ENCODE measurements around the gene BRI3.
"Not testable (repeated sequence)": the region's sequence is repeated elsewhere in the genome, so short reads cannot be mapped to it uniquely, and the experiment has no call there.

BRI3 gene

DNA sequence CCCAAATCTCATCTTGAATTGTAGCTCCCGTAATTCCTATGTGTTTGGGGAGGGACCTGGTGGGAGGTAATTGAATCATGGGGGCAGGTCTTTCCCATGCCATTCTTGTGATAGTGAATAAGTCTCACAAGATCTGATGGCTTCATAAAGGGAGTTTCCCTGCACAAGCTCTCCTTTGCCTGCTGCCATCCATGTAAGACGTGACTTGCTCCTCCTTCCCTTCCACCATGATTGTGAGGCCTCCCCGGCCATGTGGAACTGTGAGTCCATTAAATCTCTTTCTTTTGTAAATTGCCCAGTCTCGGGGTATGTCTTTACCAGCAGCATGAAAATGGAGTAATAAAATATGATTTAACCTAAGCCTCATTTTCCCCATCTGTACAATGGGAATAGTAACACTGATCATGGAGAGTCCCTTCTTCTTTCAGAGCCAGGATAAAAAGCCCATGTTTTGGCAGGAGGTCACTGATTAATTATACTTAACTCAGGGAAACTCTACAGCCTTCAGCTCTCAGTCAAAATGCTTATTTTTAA, 34.6 kb downstream of the BRI3 start:
- DNase-seq = not testable (repeated sequence)

DNA sequence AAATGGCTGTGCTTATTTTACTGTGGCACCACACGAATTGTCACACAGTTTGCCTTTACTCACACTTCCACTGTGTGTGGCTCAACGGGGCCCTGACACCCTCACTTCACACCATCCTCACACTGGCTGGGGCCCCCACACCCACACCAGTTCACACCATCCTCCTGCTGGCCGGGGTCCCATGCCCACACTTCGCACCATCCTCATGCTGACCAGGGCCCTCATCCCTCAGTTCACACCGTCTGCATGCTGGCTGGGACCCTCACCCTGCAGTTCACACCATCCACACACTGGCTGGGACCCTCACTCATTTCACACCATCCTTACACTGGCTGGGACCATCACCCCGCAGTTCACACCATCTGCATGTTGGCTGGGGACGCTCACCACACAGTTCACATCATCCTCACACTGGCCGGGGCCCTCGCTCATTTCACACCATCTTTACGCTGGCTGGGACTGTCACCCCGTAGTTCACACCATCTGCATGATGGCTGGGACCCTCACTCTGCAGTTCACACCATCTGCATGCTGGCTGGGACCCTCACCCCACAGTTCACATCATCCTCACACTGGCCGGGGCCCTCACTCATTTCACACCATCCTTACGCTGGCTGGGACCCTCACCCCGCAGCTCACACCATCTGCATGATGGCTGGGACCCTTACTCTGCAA, 36.0 kb downstream of the BRI3 start:
- DNase-seq = no peak

DNA sequence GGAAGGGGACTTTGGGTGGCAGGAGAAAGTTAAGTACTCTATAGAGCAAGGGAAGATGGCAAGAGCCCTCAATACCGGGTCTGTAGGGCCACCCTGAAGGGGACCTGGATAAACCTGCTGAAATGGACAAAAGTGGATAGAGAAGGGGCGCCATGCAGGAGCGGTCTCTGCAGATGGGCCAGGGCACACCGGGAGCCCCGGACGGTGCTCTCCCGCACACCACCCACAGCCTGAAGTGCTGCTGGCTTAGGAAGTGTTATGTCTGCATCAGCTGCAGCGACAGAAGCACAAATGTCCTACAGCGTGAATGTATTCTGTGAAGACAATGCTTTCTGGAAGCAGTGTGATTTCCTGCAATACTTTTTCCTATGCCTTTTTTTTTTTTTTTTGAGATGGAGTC, 37.7 kb downstream of the BRI3 start:
- no peak for DNase-seq

DNA sequence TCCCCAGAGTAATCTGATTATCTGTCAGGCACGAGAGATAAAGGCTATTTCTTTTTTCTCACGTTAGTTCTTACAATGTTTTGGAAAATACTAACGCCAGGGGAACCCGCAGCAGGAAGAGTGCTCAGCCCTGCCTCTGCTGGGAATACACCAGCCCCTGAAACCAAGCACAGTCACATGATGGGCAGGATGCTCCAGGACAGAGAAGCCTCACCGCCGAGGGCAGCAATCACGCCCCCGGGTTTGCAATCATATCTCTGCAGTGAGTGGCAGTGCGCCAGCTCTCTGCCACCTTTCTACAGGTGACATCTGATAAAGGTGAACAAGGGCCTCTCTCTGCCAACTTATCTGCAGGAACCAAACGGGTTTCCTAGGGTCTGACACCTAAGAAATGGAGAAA, 39.8 kb downstream of the BRI3 start:
- DNase-seq = no peak

DNA sequence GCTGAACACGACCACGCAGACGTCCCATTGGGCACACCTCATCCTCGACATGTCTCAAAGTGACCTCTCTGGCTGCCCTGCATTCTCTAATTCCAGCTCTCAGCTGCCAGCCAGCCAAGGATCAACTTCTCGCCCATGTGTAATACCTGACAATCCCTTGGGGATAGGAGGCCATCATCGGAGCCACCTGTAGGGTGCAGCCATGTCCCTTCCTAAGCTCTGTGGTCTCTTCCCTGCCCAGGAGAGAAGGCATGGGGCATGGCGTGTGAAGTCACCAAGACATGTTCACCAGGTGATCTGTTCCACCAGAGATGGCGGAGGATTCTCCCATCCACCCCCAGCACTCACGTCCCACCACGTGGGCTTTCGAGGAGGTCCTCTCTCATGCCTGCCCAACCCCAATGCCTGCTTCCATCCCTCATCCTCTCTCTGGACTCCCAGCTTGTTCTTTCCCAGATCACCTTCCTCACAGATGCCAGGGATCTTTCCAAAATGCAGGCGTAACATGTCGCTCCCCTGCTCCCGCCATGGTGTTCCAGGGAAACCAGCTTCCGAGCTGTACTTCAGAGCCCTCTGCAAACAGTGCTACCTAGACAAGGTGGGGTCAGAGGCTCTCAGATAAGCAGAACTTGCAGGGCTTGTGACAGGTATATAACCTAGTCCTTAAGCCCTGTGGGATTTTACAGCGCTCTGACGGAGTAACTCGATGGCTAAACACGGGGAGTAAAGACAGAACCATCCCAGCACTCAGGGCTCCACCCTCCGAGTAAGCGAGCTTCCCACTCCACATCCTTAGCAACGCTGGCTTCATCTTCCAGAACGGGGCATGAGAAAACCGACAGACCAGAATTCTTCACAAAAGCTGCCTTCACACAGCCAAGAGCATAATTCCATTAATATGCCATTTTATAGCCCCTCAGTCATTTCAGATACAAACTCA, 41.1 kb downstream of the BRI3 start:
- no peak for DNase-seq

DNA sequence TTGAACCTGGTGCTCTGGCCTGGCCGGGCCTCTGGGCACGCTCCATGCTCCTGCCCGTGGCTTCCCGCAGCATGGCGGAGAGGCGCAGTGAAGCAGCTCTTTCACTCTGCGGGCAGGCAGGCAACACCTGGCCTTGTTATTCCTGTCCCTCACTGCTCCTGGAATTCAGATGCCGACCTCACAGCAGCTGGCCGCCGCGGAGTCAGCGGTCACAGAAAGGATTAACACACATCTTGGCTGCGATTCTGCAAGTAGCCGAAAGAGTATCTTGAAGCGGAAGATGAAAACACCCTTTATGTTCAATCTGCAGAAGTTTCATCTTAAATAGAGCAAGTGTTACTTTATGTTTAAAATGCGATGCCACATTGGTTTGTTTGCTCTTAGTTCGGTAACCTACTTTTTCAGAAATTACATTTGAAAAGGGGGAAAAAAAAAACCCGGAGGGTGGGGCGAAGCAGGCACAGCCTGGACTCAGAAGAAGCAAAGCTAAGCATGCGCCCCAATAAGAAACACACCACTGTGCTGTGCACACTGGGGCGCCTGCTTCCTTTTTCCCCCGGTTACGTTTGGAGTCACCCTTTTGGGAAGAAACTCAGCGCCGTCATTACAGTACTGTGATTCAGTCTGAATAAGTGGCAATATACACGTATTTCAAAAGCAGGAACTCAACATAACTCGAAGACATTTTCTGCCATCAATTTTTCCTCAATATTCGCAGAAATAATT, 42.3 kb downstream of the BRI3 start:
- no peak for DNase-seq

DNA sequence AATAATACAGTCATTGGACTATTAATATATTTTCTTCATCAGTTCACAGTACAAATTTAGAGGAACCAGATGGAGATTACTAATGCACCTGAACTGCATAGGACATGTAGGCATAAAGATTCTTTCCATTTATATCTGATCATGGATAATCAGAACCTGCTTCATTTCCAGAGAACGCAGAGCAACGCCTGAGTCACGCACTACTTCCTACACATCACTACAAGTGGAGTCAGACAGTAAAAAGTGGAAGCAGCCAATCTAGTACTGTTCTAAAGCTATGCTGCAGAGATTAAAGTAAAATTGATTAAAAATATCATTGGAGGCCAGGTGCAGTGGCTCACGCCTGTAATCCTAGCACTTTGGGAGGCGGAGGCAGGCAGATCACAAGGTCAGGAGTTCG, 43.3 kb downstream of the BRI3 start:
- DNase-seq = no peak

DNA sequence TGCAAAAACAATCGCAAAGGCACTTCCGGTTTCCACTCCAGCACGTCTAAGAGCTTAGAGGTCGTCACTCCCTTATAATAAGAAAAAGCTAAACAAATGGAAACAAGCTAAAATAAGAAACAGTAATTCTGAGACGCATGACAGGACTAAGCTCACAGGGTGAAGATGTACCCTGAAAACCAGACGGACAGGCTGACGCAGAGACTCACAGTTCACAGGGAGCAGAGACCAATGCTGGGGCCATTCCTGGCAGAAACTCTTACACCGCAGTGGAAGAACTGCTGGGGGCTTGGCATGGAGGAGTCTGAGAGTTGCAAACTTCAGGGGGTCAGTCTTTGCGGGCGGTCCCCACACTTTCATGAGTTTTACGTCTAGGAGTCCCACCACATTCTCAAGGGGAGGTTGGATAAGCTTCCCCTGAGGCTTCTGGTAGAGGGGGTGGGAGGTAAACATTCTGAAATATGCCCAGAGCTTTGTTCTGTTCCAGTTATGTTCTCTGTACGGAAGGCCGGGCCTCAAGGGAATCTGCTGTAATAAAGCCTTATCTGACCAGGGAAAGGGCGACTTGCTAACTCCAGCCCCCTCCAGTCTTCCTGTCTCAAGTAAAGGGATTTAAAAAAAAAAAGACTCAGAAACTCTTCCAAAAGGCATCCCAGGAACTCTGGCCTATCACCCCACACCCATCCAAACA, 47.8 kb downstream of the BRI3 start:
- no peak for DNase-seq

DNA sequence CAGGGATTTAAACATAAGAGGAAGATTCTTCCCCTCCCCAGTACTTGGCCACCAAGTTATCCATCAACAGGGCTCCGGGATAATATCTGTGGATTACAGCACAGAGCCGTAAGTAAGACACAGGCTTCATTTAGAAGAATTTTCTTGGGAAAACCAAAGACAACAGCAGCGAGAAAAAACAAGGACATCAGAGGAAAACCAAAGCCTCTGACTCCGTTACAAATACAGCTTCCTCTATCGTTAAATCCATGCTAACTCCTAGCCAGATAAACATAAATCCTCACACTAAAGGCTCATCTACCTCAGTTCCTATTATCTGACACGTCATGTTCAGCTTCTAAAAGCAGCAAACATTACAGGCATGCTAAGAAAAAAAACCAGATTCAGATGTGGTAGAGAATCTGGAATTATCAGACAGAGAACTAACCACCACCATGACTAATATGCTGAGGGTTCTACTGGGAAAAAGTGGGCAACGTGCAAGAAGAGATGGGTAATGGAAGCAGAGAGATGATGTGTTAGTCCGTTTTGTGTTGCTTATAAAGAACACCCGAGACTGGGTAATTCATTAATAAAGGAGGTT, 48.4 kb downstream of the BRI3 start:
- DNase-seq = no peak

DNA sequence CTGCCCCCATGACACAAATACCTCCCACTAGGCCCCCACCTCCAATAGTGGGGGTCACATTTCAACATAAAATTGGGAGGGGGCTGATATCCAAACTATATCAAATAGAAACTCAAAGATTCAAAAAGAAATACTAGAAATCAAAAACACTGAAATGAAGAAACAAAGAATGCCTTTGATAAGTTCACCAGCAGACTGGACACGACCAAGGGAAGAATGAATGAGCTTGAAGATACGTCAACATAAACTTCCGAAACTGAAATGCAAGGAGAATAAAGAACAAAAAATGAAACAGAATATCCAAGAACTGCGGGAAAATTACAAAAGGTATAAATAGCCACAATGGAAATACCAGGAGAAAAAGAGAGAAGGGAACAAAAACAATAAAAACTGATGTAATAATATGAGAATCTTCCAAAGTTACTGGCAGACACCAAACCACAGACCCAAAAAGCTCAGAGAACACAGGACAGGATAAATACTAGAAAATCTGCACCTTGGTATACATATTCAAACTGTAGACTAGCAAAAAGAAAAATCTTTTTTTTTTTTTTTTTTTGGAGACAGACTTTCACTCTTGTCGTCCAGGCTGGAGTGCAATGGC, 49.5 kb downstream of the BRI3 start:
- DNase-seq = no peak

DNA sequence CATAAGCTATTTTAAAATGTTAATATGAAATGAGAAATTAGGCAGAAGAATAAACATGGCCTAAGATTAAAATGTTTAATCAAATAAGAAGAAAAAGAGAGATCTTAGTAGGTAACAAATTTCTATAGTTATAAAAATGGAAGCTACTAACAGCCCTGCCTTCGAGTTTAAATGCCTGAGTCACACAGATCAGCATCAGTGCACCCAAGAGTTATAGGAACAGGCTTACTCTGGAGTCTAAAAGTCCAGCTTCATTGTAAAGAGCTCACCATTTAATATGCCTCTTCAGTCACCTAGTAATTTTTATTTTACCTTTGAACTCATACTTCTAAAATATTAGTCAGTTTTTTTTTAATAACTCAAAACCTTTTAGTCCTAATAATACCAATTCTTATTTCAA, 52.6 kb downstream of the BRI3 start:
- DNase-seq = no peak

DNA sequence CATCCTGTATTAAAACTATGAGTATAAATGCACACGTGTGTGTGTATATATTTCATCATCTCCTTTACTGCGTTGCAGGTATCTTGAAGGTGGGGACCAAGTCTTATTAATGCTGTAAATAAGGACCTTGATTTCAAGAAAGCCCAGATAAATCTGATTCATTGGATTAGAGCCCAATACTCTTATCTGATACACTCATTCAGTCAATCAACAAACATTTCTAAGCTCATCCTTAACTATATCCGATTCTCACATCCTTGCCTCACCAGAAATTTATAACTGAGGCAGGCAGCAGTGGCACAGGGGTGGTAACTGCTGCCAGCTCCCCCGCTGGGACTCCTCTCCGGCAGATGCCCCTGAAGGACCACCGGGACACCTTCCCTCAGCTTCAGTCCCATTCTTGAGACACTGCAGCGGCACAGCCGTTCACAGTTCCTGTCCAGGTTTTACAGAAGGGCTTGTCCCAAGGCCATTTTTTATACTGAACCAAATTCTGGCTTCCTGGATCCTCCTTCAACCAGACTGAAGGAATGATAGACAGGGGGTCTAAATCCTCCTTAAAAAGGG, 54.0 kb downstream of the BRI3 start:
- no peak for DNase-seq

DNA sequence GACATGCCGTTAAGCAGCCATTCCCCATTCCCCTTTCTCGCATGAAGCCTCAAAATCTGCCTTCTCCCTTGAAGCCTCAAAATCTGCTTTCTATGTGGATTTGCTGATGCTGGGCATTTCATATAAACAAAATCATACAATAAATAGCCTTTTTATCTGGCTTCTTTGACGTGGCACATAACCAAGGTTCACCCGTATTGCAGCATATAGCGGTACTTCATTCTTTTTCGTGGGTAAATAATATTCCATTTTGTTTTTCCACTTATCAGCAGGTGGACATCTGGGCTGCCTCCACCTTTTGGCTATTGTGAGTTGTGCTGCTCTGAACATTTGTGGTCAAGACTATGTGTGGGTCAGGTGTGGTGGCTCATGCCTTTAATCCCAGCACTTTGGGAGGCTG, 57.0 kb downstream of the BRI3 start:
- DNase-seq = no peak

DNA sequence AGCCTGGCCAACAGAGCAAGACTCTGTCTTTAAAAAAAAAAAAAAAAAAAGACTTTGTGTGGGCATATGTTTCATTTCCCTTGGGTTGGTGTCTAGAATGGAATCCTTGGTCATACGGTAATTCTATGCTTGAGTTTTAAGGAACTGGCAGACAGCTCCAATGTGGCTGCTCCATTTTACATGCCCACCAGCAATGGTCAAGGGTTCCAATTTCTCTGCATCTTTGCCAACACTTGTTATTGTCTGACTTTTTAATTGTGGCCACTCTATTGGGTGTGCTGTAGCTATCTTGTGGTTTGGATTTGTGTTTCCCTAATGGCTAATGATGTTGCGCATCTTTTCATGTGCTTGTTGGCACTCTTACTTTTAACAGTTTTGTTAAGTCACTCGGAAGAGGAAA, 57.6 kb downstream of the BRI3 start:
- no peak for DNase-seq

DNA sequence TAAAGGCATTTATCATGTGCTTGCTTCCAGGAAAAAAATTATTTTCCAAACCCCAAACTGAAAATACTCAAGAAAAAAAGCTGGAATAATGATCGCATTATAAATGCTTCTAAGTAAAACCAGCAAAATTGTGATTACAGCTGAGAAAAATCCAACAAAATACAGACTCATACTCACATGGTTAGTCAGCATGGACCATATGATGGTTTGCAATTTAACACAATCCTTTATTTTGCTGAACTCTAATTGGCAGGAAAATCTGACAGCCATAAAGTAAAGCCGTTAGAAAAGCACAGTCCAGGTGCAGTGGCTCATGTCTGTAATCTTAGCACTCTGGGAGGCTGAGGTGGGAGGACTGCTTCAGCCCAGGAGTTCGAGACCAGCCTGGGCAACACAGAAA, 59.6 kb downstream of the BRI3 start:
- no peak for DNase-seq

All from stimulated activated CD4-positive, alpha-beta T cell treated with anti-CD3 and anti-CD28 coated beads, Interleukin-4, amount 100 ng/mL, for 4 hours (primary cell).